Loucy (cell line): ENCODE measurements around the gene CYTH3.

Source experiments
- CTCF ChIP-seq: fragments of 200-600 bp; sonication (generic); conservative IDR thresholded peaks from 2 replicates; pipeline ENCODE4 v1.5.1; 2014; ENCODE audit warnings: mild to moderate bottlenecking, antibody characterized with exemption, low read length
- EZH2phosphoT487 ChIP-seq: fragments of 200-600 bp; IDR thresholded peaks from 2 replicates; pipeline ENCODE4 v1.6.1; 2018; ENCODE audit warnings: antibody characterized with exemption, mild to moderate bottlenecking, moderate library complexity, borderline replicate concordance

- TF ChIP-seq CTCF (no peak), EZH2phosphoT487 (no peak)
Measured at GRCh38 chr7:6232534-6232933, 39.9 kb downstream of the CYTH3 start.
